NCI-H226 (cell line): ENCODE measurements around the gene CPSF4L.
"Not testable (repeated sequence)": the region's sequence is repeated elsewhere in the genome, so short reads cannot be mapped to it uniquely, and the experiment has no call there.

Experiments used
- DNase-seq: peaks from one replicate; pipeline ENCODE4 v3.0.0-alpha.2; 2015

Gene CPSF4L

GRCh38 chr17:73261617-73261951 is at the start of gene CPSF4L:
TSS of gene CPSF4L (minus strand) at chr17:73261880. CDS start at chr17:73261818, 62 bp downstream.
- DNase-seq: no peak

GRCh38 chr17:73311428-73311780 is 49.7 kb upstream of the CPSF4L start:
- DNase-seq: peak; percentile 49

- DNase-seq: peak; percentile 18
These were observed 48.3 kb upstream of the CPSF4L start for GRCh38 chr17:73309727-73310596.

GRCh38 chr17:73308959-73309358 is 47.3 kb upstream of the CPSF4L start:
- not testable (repeated sequence) for DNase-seq

- peak; percentile 92 for DNase-seq
These were observed 46.5 kb upstream of the CPSF4L start for GRCh38 chr17:73308017-73308823.

- peak; percentile 54 for DNase-seq
These were observed 45.5 kb upstream of the CPSF4L start for GRCh38 chr17:73307130-73307529.

- DNase-seq: no peak
These were observed 44.5 kb upstream of the CPSF4L start for GRCh38 chr17:73305845-73306836.

GRCh38 chr17:73304971-73305812 is 43.5 kb upstream of the CPSF4L start:
- peak; percentile 90 for DNase-seq

GRCh38 chr17:73304438-73304837 is 42.8 kb upstream of the CPSF4L start:
- DNase-seq: peak; percentile 62

GRCh38 chr17:73302189-73302588 is 40.5 kb upstream of the CPSF4L start:
- no peak for DNase-seq

- DNase-seq: no peak
These were observed 39.7 kb upstream of the CPSF4L start for GRCh38 chr17:73301369-73301768.

GRCh38 chr17:73300392-73300791 is 38.7 kb upstream of the CPSF4L start:
- DNase-seq: no peak

GRCh38 chr17:73297934-73298861 is 36.5 kb upstream of the CPSF4L start:
- no peak for DNase-seq

GRCh38 chr17:73293480-73293911 is 31.8 kb upstream of the CPSF4L start:
- DNase-seq: no peak

- DNase-seq: no peak
These were observed 31.4 kb upstream of the CPSF4L start for GRCh38 chr17:73293031-73293430.

GRCh38 chr17:73292031-73292531 is 30.4 kb upstream of the CPSF4L start:
- no peak for DNase-seq

- peak; percentile 86 for DNase-seq
These were observed 29.7 kb upstream of the CPSF4L start for GRCh38 chr17:73291260-73291801.

- no peak for DNase-seq
These were observed 28.9 kb upstream of the CPSF4L start for GRCh38 chr17:73290399-73291259.
